NCI-H524 (cell line): Measurements from ENCODE around the gene RASGRF1.
"Not testable (repeated sequence)": the region's sequence is repeated elsewhere in the genome, so short reads cannot be mapped to it uniquely, and the experiment has no call there.

ENCODE experiments used
- DNase-seq, 2 experiments: peaks; one replicate each; lab custom pipeline; 2025; lab: John Stamatoyannopoulos, UW

Gene RASGRF1

GRCh38 chr15:79041601-79042168 is 48.9 kb downstream of the RASGRF1 start:
- peak in 1 of 2 experiments; percentile 59 for DNase-seq

- no peak for DNase-seq
Measured at GRCh38 chr15:79037848-79038247, 52.7 kb downstream of the RASGRF1 start.

GRCh38 chr15:79036323-79036722 is 54.3 kb downstream of the RASGRF1 start:
- no peak for DNase-seq

- no peak for DNase-seq
Measured at GRCh38 chr15:79035814-79036213, 54.8 kb downstream of the RASGRF1 start.

GRCh38 chr15:79035111-79035601 is 55.4 kb downstream of the RASGRF1 start:
- DNase-seq: no peak

GRCh38 chr15:79034284-79034683 is 56.3 kb downstream of the RASGRF1 start:
- no peak for DNase-seq

GRCh38 chr15:79032656-79033055 is 57.9 kb downstream of the RASGRF1 start:
- no peak for DNase-seq

GRCh38 chr15:79031821-79032220 is 58.8 kb downstream of the RASGRF1 start:
- no peak for DNase-seq

- DNase-seq: no peak
Measured at GRCh38 chr15:79031201-79031600, 59.4 kb downstream of the RASGRF1 start.

GRCh38 chr15:79030470-79030869 is 60.1 kb downstream of the RASGRF1 start:
- no peak for DNase-seq

- DNase-seq: peak; percentile 38 to 66
Measured at GRCh38 chr15:79028411-79028964, 62.1 kb downstream of the RASGRF1 start.

GRCh38 chr15:79027532-79028410 is 62.8 kb downstream of the RASGRF1 start:
- DNase-seq: no peak

GRCh38 chr15:79025802-79026201 is 64.8 kb downstream of the RASGRF1 start:
- no peak for DNase-seq

- peak in 1 of 2 experiments; percentile 9 for DNase-seq
Measured at GRCh38 chr15:79025201-79025600, 65.4 kb downstream of the RASGRF1 start.

GRCh38 chr15:79024493-79024892 is 66.1 kb downstream of the RASGRF1 start:
- not testable (repeated sequence) for DNase-seq

- DNase-seq: no peak
Measured at GRCh38 chr15:79023918-79024317, 66.7 kb downstream of the RASGRF1 start.

- DNase-seq: no peak
Measured at GRCh38 chr15:79023546-79023890, 67.1 kb downstream of the RASGRF1 start.

- no peak for DNase-seq
Measured at GRCh38 chr15:79018960-79019359, 71.6 kb downstream of the RASGRF1 start.

- DNase-seq: no peak
Measured at GRCh38 chr15:79017953-79018352, 72.6 kb downstream of the RASGRF1 start.

GRCh38 chr15:79016527-79017170 is 73.9 kb downstream of the RASGRF1 start:
- DNase-seq: no peak

GRCh38 chr15:79015416-79015815 is 75.2 kb downstream of the RASGRF1 start:
- no peak for DNase-seq

- no peak for DNase-seq
Measured at GRCh38 chr15:79010278-79010677, 80.3 kb downstream of the RASGRF1 start.

GRCh38 chr15:79009379-79009778 is 81.2 kb downstream of the RASGRF1 start:
- DNase-seq: no peak
